Mesenteric fat pad (tissue), 1 donor: Measurements from ENCODE around the gene STAG3. TPM values are rescaled to one million over a fixed set of nuclear protein-coding genes. Genes with fewer than 3 reads are reported as not detected.
"Not testable (repeated sequence)": the region's sequence is repeated elsewhere in the genome, so short reads cannot be mapped to it uniquely, and the experiment has no call there.

Experiments used
- DNase-seq: peaks from one replicate; pipeline ENCODE4 v3.0.0-alpha.2; 2020; ENCODE audit warnings: low spot score
- total RNA-seq: library from RNA; stranded (reverse); fragmentation: NEBNext Ultra II Directional; extraction: Animal tissue kit (Norgen Biotek cat#: 25700); gene quantifications from one replicate; pipeline ENCODE4 v1.2.1, GENCODE V29; 2021
- donor health status: DM: yes; HTN: yes; CAD: no.

The STAG3 gene
- total RNA-seq, 1 donor from 2014 or later: 0.45 TPM

DNA sequence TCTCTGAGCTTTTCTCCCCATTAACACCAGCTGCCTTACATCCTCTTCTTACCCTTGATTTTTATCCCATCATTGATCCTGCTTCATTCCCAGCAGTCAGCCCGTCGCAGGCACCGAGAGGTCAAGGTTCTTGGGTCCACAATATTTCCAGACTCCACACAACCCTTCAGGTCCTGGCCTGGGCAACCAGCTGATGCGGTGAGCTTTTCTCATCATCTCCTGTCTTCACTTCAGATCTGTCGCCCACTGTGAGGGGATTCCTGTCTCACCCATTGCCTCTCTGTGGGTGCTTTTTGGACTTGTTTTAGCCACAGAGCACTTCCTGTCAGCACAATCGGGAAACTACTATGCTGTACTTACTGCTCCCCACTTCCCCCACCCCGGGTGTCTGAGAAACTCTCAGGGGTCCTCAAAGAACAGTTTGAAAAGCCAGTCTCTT lies 33.6 kb downstream of the STAG3 start:
- no peak for DNase-seq

- DNase-seq: no peak
Observed at GRCh38 chr7:100212631-100213286, 35.0 kb downstream of the STAG3 start.

GRCh38 chr7:100213672-100214071 lies 36.0 kb downstream of the STAG3 start:
- DNase-seq: peak; percentile 64

DNA sequence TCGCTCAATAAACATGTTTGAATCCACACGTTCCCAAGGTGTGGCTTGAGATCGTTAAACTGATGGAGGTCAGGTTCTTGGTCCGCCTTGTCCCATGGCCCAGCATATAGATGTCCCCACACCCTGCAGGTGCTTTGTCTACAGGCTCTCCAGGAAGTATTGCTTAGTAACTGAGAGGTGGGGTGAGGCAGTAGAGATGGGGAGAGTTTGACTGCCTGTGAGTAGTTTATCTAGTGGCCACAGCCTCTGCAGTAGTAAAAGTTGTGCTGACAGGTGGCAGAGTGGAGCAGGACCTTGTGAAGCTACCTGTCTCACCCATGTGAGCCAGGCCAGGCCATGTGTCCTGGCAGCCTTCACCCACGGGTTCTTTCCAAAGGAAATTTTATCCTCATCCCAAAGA lies 36.6 kb downstream of the STAG3 start:
- DNase-seq: peak; percentile 11

DNA sequence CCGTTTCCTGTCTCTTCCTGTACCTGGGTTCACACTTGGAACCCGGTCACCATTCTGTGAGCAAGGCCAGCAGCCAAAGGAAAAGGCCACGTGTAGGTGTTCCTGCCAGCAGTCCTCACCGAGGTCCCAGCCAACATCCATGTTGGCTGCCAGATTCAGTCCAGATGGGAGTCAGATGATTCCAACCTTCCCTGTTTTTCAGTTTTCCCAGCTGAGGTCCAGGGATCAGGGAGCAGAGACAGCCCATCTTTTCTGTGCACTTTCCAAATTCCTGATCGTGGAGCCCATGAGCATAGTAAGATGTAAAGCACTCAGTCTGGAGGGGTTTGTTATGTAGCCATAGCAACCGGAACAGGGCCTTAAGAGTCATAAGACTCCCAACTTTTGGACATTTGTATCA lies 38.2 kb downstream of the STAG3 start:
- no peak for DNase-seq

GRCh38 chr7:100217934-100218333 lies 40.2 kb downstream of the STAG3 start:
- not testable (repeated sequence) for DNase-seq

GRCh38 chr7:100219271-100219737 lies 41.6 kb downstream of the STAG3 start:
- no peak for DNase-seq

DNA sequence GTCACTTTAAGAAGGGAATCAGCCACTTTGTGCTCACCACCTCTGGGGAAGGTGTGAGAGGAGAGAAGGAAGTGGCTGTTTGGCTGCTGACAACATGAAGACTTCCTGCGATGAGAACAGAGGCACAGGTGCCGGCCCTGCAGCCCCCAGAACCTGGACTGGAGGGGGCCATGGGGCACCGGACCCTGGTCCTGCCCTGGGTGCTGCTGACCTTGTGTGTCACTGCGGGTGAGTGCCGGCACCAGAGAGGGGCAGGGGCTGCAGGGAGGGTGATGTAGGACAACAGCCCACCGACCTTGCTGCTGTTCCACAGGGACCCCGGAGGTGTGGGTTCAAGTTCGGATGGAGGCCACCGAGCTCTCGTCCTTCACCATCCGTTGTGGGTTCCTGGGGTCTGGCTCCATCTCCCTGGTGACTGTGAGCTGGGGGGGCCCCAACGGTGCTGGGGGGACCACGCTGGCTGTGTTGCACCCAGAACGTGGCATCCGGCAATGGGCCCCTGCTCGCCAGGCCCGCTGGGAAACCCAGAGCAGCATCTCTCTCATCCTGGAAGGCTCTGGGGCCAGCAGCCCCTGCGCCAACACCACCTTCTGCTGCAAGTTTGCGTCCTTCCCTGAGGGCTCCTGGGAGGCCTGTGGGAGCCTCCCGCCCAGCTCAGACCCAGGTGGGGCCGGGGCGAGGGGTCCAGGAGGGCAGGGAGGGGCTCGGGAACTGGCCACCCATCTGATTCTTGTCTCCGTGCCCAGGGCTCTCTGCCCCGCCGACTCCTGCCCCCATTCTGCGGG lies 42.3 kb downstream of the STAG3 start, which contains the start of gene PVRIG:
TSS of gene PVRIG (plus strand) at position 149 of the 785 bp plus-strand sequence. CDS start at position 171, 22 bp downstream.
- not testable (repeated sequence) for DNase-seq

GRCh38 chr7:100220586-100221230 lies 43.0 kb downstream of the STAG3 start:
- no peak for DNase-seq

GRCh38 chr7:100221231-100221718 lies 43.6 kb downstream of the STAG3 start:
- no peak for DNase-seq

DNA sequence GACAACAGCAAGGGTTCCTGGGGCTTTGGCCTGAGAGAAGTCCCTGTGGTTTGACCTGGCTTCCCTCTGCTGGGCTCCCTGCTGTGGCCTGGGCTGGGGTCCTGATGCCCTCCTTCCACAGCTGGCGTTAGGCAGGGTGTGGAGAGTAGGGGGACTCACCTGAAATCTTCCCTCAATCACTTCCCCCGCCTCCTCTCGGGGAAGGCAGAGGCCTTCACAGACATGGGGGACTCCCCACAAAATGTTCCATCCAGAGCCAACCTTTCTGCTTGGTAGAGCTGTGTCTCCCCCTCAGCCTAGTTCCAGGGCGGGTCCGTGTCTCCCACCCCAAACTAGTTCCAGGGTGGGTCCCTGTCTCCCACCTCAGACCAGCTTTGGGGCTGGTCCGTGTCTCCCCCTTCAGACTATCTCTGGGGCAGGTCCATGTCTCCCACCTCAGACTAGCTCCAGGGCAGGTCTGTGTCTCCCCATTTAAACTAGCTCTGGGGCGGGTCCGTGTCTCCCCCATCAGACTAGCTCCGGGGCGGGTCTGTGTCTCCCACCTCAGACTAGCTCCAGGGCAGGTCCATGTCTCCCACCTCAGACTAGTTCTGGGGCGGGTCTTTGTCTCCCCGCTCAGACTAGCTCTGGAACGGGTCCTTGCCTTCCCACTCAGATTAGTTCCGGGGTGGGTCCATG lies 44.2 kb downstream of the STAG3 start:
- DNase-seq: no peak

DNA sequence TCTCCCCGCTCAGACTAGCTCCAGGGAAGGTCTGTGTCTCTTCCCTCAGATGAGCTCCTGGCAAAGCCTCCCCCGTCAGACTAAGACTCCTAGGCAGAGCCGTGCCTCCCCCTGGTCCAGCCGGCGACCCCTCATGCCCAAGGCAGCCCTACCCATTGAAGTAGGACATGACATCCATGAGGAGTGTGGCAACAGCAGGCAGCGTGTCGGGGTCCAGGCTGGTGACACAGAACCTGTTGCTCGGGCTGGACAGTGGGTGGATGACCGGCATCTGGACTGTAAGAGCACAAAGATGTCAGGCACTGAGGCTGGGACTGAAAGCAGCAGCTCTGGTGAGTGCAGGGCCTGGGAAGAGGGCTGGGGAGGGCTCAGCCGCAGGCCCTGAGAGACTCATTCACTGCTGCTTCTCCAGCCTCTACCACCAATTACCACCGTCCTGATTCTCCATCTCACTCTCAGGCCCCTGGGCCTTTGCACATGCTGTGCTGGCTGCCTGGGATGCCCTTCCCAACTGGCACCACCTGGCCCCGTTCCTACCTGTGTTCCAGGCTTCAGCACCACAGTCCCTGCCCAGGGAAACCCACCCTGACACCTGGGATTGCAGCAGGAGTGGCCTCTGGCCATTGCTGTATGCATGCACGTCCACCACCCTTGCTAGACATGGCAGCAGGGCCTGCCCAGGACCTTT lies 44.9 kb downstream of the STAG3 start:
- no peak for DNase-seq

DNA sequence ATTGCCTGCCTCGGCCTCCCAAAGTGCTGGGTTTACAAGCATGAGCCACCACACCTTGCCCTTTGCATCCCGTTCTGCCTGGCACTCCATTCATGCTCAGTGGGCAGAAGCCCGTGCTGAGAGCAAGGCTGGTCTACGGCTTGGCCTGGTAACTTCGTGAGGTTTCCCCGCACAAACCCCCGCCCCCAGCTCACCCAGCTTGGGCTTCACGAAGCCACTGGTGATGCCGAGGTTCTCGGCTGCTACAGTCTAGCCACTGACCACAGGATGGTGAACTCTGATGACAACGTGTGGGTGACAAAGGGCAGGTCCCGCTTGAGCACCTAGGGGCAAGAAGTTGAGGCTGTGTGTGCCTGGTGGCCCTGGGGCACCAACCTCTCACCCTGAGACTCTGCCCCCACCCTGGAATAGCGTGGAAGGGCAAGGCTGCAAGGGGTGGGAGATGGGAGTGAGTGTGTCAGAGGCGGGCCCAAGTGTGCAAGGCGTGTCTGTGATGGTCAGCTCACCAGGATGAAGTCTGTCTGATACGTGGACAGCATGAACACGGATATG lies 45.7 kb downstream of the STAG3 start:
- DNase-seq: not testable (repeated sequence)

- DNase-seq: not testable (repeated sequence)
Observed at GRCh38 chr7:100224891-100225290, 47.2 kb downstream of the STAG3 start.

DNA sequence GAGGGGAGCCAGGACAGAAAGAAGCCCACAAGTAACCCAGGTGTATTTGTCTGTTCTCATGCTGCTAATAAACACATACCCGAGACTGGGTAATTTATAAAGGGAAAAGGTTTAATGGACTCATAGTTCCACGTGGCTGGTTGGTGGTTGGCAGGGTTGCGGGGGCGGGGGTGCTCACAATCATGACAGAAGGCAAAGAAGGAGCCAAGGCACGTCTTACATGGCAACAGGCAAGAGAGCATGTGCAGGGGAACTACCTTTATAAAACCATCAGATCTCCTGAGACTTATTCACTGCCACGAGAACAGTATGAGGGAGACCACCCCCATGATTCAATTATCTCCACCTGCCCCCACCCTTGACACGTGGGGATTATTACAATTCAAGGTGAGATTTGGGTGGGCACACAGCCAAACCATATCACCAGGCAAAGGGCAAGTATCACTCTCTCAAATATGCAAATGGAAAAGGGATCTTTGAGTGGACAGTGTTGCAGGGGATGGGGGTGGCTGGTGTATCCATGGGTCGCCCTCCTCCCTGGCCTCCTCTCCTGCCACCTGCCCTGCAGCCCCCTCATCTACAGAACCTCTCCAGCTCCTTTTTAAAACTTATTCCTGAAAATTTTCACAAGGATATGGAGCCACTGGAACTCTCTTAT lies 57.1 kb downstream of the STAG3 start:
- DNase-seq: not testable (repeated sequence)

DNA sequence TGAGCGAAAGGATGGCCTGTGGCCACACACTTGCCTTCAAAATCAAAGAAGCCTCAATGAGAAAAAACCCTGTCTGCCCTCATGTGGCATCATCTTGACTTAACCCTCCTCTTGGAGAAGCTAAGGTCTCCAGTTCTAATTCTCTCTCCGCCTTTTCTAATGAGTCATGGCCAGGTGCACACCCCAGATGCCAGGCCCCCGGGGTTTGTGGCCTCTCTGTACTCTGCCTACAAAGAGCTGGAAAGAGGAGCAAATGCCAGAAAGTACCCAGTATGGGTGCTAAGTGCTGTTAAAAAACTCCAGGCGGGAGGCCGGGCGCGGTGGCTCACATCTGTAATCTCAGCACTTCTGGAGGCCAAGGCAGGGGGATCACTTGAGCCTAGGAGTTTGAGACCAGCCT lies 62.3 kb downstream of the STAG3 start:
- DNase-seq: not testable (repeated sequence)

GRCh38 chr7:100243385-100243784 lies 65.7 kb downstream of the STAG3 start:
- not testable (repeated sequence) for DNase-seq

GRCh38 chr7:100244988-100245605 lies 67.4 kb downstream of the STAG3 start:
- not testable (repeated sequence) for DNase-seq
